HEK293T (cell line): ENCODE measurements around the gene FMO3.

Source experiments
- CTCF ChIA-PET: fragments of 350-600 bp; formaldehyde crosslinking; extraction: SDS; loops from one replicate; lab custom pipeline; 2021; ENCODE audit warnings: antibody characterized with exemption, inconsistent platforms; lab: Yijun Ruan, JAX
- POLR2A ChIA-PET: fragments of 350-600 bp; formaldehyde crosslinking; extraction: SDS; loops from one replicate; lab custom pipeline; 2020; ENCODE audit warnings: antibody characterized with exemption, inconsistent platforms; lab: Yijun Ruan, JAX
- DNase-seq: peaks from one replicate; pipeline ENCODE4 v3.0.0; 2012; ENCODE audit warnings: mixed read lengths; ENCODE audit errors: extremely low spot score
- ARNT ChIP-seq: fragments of 450-650 bp; IDR thresholded peaks from 2 replicates; pipeline ENCODE4 v1.6.1; 2017; ENCODE audit warnings: mild to moderate bottlenecking
- BHLHE40 ChIP-seq: fragments of 450-650 bp; IDR thresholded peaks from 2 replicates; pipeline ENCODE4 v1.6.1; 2016; ENCODE audit warnings: mild to moderate bottlenecking, moderate library complexity, borderline replicate concordance
- CTBP1 ChIP-seq: fragments of 450-650 bp; IDR thresholded peaks from 2 replicates; pipeline ENCODE4 v1.6.1; 2016; ENCODE audit warnings: borderline replicate concordance
- ELF4 ChIP-seq: fragments of 450-650 bp; IDR thresholded peaks from 2 replicates; pipeline ENCODE4 v1.6.1; 2017; ENCODE audit warnings: antibody characterized with exemption
- FOXA1 ChIP-seq: fragments of 450-650 bp; IDR thresholded peaks from 2 replicates; pipeline ENCODE4 v1.6.1; 2016; ENCODE audit warnings: mild to moderate bottlenecking
- FOXK2 ChIP-seq: fragments of 450-650 bp; IDR thresholded peaks from 2 replicates; pipeline ENCODE4 v1.6.1; 2016; ENCODE audit warnings: mild to moderate bottlenecking
- FOXM1 ChIP-seq: fragments of 450-650 bp; IDR thresholded peaks from 2 replicates; pipeline ENCODE4 v1.6.1; 2017; ENCODE audit warnings: mild to moderate bottlenecking, borderline replicate concordance
- HDGF ChIP-seq: fragments of 450-650 bp; IDR thresholded peaks from 2 replicates; pipeline ENCODE4 v1.6.1; 2017; ENCODE audit warnings: antibody characterized with exemption, borderline replicate concordance
- L3MBTL2 ChIP-seq: fragments of 450-650 bp; conservative IDR thresholded peaks from 2 replicates; pipeline ENCODE4 v1.6.1; 2016; ENCODE audit warnings: mild to moderate bottlenecking
- LEF1 ChIP-seq: fragments of 450-650 bp; IDR thresholded peaks from 2 replicates; pipeline ENCODE4 v1.6.1; 2017; ENCODE audit warnings: mild to moderate bottlenecking, borderline replicate concordance
- NFRKB ChIP-seq: fragments of 450-650 bp; IDR thresholded peaks from 2 replicates; pipeline ENCODE4 v1.6.1; 2016; ENCODE audit warnings: mild to moderate bottlenecking, moderate library complexity
- SP1 ChIP-seq: fragments of 450-650 bp; IDR thresholded peaks from 2 replicates; pipeline ENCODE4 v1.6.1; 2017
- SUZ12 ChIP-seq: fragments of 450-650 bp; IDR thresholded peaks from 2 replicates; pipeline ENCODE4 v1.6.1; 2016; ENCODE audit warnings: mild to moderate bottlenecking
- TARDBP ChIP-seq: fragments of 450-650 bp; IDR thresholded peaks from 2 replicates; pipeline ENCODE4 v1.6.1; 2016
- ZNF384 ChIP-seq: fragments of 450-650 bp; IDR thresholded peaks from 2 replicates; pipeline ENCODE4 v1.6.1; 2016
- TF ChIP-seq, protein P1 (sequence below): fragments of 450-650 bp; IDR thresholded peaks from 2 replicates; pipeline ENCODE4 v1.6.1; 2016

The FMO3 gene

DNA sequence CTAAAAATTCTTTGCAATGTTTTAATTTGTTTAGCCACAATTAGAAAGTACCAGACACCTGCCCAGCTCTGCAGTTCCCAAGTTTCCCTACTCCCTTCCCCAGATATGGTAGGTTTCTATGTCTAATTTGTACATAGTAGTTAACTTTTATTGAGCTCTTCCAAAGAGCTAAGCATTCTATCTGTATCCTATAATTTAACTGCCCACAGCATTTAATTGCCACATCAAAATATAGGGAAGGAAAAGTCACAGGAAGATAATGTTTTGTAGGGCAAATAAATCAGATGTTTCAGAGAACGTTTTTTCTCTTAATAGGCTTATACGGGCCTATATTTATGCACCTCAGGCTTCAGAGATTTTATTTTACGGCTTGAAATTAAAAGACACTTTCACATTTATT, 15.7 kb upstream of the FMO3 start:
- POLR2A ChIA-PET: no interaction called here
- CTCF ChIA-PET: no interaction called here
- TF ChIP-seq NFRKB (no peak), FOXM1 (no peak), SP1 (no peak), FOXK2 (no peak), ELF4 (no peak), ZNF384 (no peak), LEF1 (no peak), ARNT (no peak), TARDBP (no peak), CTBP1 (no peak), BHLHE40 (no peak), L3MBTL2 (no peak), HDGF (no peak), SUZ12 (no peak), FOXA1 (no peak)
- TF ChIP-seq, protein P1, sequence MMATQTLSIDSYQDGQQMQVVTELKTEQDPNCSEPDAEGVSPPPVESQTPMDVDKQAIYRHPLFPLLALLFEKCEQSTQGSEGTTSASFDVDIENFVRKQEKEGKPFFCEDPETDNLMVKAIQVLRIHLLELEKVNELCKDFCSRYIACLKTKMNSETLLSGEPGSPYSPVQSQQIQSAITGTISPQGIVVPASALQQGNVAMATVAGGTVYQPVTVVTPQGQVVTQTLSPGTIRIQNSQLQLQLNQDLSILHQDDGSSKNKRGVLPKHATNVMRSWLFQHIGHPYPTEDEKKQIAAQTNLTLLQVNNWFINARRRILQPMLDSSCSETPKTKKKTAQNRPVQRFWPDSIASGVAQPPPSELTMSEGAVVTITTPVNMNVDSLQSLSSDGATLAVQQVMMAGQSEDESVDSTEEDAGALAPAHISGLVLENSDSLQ: no peak
- DNase-seq: no peak

DNA sequence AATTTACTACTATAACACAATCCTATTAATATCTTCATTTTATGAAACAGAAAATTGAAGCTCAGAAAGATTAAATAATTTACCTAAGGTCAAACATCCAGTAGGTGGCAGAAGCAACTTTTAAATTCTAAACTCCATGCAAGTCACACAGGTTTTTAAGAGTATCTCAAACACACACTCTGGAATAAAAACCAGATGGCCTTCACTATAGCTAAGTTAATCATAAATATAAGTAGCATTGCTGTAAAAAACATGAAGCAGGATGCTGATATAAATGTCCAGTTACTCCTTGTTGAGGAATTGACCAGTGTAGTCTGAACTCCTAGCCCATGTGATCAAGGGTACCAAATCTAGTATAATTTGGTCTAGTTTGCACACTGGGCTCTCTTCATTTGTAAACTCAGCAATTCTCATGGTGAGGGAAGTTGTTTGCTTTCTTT, 9.4 kb upstream of the FMO3 start:
- CTCF ChIA-PET: interaction anchor here (0.6 to 1.9 kb wide), 5 partner anchors 10 to 358 kb away, joined by 3 to 10 read pairs (median 5); partner anchors contain the start of genes FMO3 and FMO4

DNA sequence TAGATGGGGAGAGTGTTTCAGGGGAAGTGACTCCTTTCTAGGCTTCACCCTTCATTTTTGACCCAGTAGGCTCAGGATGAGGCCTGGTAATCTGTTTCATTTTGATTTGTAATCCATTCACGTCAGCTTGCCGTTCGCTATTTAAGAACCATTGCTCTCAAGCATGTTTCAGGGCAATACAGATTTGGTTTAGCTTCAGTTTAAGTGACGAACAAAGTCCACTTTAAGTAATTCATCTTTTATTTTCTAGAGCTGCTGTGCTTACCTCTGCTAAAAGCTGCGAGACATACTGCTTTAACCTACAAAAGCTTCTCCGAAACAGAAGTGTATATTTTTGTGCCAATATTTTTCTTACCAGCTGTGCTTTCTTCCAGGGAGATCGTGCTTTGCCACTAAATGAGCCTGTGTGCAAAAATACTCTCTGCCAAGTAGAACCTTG, 8.9 kb upstream of the FMO3 start:
- DNase-seq: no peak
- ChIA-PET CTCF (interaction anchor here (1.0 to 1.9 kb wide), 4 partner anchors 9 to 232 kb away, joined by 3 to 10 read pairs (median 6); partner anchors contain the start of genes FMO3 and FMO4), POLR2A (no interaction called here)
- no peak for TF ChIP-seq LEF1
- TF ChIP-seq ZNF384: no peak
- no peak for TF ChIP-seq FOXK2
- TF ChIP-seq SUZ12: no peak

More for the DNA sequence above, 9.4 kb upstream of the FMO3 start:
- no peak for DNase-seq
- TF ChIP-seq BHLHE40 (no peak), SP1 (no peak), ARNT (no peak), ZNF384 (no peak), CTBP1 (no peak)
- POLR2A ChIA-PET: no interaction called here

DNA sequence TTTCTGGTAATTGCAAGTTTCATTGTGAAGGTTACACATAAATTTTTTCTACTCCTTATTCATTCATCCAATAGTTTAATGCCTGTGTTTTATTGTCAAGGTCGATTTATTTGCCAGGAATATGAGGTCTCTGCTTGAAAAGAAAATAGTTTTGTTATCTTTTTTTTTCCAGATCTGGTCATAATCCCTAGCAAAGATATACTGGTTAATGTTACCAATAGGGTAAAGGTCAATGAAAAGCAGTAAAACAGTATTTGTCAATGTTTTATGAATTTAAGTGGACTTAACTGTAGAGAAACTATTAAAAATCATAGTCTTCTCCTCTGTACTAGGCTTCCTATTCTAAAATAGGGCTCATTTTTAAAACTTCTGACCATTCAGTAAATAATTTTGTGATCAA, 8.1 kb upstream of the FMO3 start:
- CTCF ChIA-PET: interaction anchor here (1.9 kb wide), 1 partner anchor 231 kb away, joined by 10 read pairs; the partner anchor contains the start of gene FMO4
- DNase-seq: no peak

DNA sequence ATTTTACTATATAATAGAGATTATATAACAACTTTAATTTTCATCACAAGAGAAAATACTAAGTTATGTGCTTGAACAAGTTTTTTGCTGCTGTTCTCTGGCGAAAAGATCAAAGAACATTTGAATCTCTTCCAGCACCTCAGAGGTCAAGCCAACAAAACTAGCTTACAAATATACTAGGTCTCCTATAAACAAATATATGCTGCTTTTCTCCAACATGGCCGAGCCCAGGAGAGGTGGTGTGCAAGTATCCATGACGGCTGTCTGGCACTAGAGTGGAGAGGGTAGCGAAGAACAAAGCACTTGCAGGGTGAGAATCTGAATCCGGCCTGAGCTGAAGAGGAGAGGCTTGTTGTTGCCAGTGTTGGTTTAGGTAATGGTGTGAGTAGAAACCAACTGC, 7.5 kb upstream of the FMO3 start:
- ChIA-PET POLR2A (no interaction called here), CTCF (no interaction called here)
- TF ChIP-seq TARDBP (no peak), ZNF384 (no peak), LEF1 (no peak), ELF4 (no peak), SUZ12 (no peak), SP1 (no peak), L3MBTL2 (no peak), FOXA1 (no peak), BHLHE40 (no peak), NFRKB (no peak), FOXM1 (no peak), CTBP1 (no peak), HDGF (no peak), ARNT (no peak), FOXK2 (no peak)
- TF ChIP-seq, protein P1: no peak
- DNase-seq: no peak

More for the DNA sequence above, 8.1 kb upstream of the FMO3 start:
- TF ChIP-seq, protein P1: no peak
- TF ChIP-seq FOXM1: no peak
- TF ChIP-seq BHLHE40: no peak
- no peak for TF ChIP-seq SP1
- no peak for TF ChIP-seq FOXK2
- no peak for TF ChIP-seq L3MBTL2
- TF ChIP-seq ARNT: no peak
- TF ChIP-seq ZNF384: no peak
- TF ChIP-seq ELF4: no peak
- TF ChIP-seq TARDBP: no peak
- TF ChIP-seq LEF1: no peak
- no peak for TF ChIP-seq SUZ12
- POLR2A ChIA-PET: no interaction called here

DNA sequence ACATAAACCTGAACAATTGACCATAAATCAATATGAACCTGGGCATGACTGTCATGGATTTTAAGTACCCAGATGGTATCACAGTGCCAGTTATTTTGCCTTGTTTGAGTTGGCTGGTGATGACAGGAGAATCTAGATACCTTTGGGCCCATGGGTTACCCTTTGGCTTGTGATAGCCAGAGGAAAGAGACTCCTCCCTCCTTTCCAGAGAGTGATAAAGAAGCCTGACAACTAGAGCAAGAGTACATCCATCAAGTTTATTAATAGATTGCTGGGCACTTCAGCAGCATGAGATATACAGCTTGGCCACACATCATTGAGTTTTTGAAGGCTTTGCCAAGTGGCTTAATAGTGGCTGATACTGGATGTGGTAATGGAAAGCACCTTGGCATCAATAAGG, 6.6 kb upstream of the FMO3 start:
- POLR2A ChIA-PET: no interaction called here
- TF ChIP-seq FOXA1 (no peak), SUZ12 (no peak), FOXM1 (no peak), TARDBP (no peak), NFRKB (no peak), CTBP1 (no peak), SP1 (no peak), ZNF384 (no peak), ARNT (no peak), FOXK2 (no peak), ELF4 (no peak), LEF1 (no peak), HDGF (no peak), L3MBTL2 (no peak)
- TF ChIP-seq, protein P1: no peak
- DNase-seq: no peak
- CTCF ChIA-PET: no interaction called here
